GM10847 (cell line): ENCODE data around the gene SEC24D.

Experiments used
- POLR2A ChIP-seq: IDR thresholded peaks from 2 replicates; pipeline ENCODE4 v1.6.1; 2011; ENCODE audit not compliant: insufficient read length; ENCODE audit errors: extremely low read depth

Gene SEC24D

DNA sequence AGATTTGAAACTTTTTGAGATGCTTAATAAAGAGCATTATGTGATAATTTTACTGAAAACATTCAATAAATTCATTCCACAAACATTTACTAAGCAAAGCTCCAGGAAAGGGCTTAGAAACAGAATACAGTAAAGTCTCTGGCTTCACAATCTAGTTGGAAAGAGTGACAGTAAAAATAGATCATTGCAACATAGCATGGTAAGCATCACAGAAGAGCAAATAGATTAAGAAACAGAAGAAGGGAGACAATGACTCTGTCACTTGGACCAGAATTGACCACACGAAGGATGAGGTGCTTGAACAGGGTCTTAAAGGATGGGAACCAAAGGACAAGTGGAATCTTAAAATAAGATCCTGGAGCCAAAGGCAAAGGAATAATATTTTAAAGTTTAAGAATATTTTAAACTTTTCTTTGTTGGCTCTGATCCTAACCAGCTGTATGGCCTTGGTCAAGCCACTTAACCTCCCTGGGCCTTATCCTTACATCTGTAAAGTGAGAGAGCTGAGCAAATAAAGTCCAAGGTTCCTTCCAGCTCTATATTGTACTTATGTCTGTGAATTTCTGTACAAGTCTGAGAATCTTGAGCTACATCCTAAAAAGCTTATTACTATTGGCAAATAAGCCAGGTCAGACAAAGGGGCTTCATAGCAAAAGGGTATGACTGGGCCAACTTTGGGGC is 33.9 kb downstream of the SEC24D start:
- no peak for TF ChIP-seq POLR2A

- TF ChIP-seq POLR2A = no peak
These were observed 36.5 kb downstream of the SEC24D start for GRCh38 chr4:118799231-118799942.

GRCh38 chr4:118798658-118799057 is 37.3 kb downstream of the SEC24D start:
- no peak for TF ChIP-seq POLR2A

- no peak for TF ChIP-seq POLR2A
These were observed 38.3 kb downstream of the SEC24D start for GRCh38 chr4:118797558-118798142.

- TF ChIP-seq POLR2A = no peak
These were observed 45.4 kb downstream of the SEC24D start for GRCh38 chr4:118790544-118790943.

DNA sequence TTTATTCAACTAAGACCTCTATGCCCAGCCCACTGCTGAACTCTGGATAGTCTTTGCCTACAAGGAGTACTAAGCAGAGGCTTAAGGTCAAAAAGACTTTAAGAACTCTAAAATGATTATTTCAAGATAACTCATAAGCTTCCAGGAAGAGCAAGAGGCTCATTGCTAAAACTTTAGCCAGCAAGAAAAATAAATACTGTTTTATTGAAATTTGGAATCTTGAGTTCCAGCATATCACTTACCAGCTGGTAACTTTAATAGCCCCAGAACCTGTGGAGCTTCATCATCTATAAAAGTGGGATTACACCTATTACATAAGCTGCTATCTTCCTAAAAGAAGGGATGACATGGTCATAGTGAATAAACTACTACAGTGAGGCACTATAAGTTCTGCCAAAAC is 47.0 kb downstream of the SEC24D start:
- TF ChIP-seq POLR2A = no peak

GRCh38 chr4:118787844-118788380 is 48.0 kb downstream of the SEC24D start:
- TF ChIP-seq POLR2A = no peak

DNA sequence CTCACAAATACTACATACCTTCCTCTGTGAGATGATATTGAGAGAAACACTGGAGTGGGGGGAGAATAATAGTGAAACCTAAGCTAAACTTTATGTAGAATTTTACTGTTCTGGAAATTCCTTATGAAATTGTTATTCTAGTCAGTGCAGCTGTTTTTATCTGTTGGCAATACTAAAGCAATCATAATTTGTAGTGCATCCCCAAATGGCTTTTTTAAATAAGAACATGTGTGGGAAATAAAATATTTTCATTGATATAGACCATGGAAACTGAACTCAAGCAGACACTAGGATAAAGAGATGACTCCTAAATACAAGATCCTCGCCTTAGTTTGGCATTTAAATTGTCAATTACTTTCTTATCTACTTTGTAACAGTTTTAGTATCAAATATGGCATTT is 51.1 kb downstream of the SEC24D start:
- no peak for TF ChIP-seq POLR2A

DNA sequence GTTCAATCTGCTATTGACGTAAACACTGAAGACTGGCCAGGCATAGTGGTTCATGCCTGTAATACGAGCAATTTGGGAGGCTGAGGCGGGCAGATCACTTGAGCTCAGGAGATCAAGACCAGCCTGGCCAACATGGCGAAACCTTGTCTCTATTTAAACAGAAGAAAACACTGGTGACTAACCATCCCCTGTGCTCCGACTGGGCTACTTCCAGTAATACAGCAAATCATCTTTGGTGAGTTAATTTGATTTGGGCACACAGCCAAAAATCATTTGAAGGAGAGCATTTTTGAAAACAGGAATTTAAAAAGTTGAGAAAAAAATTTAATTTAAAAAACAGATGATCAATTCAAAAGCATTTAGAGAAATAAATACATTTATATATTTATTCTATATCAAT is 52.0 kb downstream of the SEC24D start:
- no peak for TF ChIP-seq POLR2A

DNA sequence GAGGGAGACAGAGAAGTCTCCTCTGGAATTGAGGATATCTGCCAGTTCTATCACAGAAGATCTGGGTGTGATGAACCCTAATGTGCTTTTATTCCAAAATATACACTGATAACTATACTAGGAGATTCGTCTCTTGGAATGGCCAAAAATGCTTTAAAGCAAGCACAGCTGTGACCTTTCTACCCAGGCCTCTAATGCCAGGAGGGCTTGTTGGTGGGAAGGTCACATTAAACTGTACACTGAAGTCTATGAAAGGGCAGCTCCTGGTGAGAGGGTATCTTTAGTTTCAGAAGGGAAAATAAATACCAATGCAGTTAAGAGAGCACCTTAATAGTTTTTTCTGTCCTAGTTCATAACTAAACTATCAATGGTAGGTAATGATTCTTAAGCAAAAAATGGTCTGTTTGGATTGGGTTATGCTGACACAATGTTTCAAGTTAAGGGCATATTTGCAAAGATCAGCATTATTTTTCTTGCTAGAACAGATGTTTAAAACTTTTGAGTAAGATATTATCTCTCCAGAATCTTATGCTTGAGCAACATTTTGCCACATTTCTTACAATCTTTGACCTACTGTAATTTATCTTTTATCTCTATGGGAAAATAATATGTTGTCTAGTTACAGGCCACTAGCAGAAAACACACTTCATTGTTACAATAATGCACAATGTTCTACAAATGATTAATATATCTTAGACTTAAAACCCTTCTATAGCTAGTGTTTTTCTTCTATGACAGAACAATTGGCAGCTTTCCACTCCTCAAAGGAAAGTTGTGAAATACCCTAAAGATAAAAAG is 59.6 kb downstream of the SEC24D start:
- no peak for TF ChIP-seq POLR2A

DNA sequence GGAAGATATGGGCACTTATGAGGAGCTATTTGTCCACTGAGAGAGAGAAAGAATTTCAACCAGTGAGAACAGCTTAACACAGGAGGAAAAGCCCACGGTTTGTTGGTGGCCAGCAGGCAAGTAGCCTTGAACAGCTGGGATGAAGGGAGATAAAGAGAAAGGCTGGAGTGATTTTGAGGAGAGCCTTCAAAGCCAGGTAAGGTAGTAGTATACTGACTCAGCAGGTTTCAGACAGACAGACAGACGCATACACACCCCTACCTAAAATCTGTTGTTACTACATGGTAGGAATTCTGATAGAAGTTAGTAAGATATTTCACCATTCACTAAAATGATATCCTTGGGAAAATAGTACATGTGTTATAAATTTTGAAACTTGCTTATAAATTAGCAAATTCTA is 60.5 kb downstream of the SEC24D start:
- no peak for TF ChIP-seq POLR2A

GRCh38 chr4:118774989-118775388 is 60.9 kb downstream of the SEC24D start:
- no peak for TF ChIP-seq POLR2A

GRCh38 chr4:118774321-118774720 is 61.6 kb downstream of the SEC24D start:
- TF ChIP-seq POLR2A = no peak

DNA sequence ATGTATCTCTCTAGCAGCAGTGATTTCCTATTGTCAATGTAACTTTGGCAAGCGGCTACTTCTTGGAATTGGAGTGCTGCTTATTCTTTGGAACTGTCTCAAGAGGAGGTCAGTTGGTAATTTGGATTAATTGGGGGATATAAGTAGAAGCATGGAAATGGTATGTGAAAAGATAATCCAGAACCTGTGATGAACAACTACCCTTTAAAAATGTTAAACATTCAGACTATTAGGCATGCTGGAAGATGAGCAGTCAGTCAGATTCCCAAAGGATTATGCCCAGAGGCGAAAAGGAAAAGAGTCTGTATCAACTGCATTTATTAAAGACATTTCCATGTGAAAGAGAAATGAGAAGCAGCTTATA is 62.5 kb downstream of the SEC24D start:
- no peak for TF ChIP-seq POLR2A

GRCh38 chr4:118772767-118773428 is 63.0 kb downstream of the SEC24D start:
- no peak for TF ChIP-seq POLR2A
